IgD-negative memory B cell (primary cell): ENCODE results near the gene FXR1. TPM values are rescaled to one million over a fixed set of nuclear protein-coding genes. Genes with fewer than 3 reads are reported as not detected.
A peak's percentile ranks its signal among the peaks of the same experiment; 100 is the strongest.

Source experiments
- H3K27ac Mint-ChIP-seq, 3 donors: one replicate each; pipeline ENCODE4 v1.8.0; 2020 to 2022; ENCODE audit warnings: mild to moderate bottlenecking in 3 of 3, mixed read lengths in 3 of 3, moderate library complexity in 1 of 3
- H3K27me3 Mint-ChIP-seq: one replicate; pipeline ENCODE4 v1.8.0; 2021; ENCODE audit warnings: mixed read lengths
- H3K36me3 Mint-ChIP-seq: one replicate; pipeline ENCODE4 v1.8.0; 2020; ENCODE audit warnings: mild to moderate bottlenecking, mixed read lengths
- H3K4me1 Mint-ChIP-seq, 3 donors: one replicate each; pipeline ENCODE4 v1.8.0; 2020 to 2022; ENCODE audit warnings: mixed read lengths in 3 of 3, mild to moderate bottlenecking in 1 of 3
- H3K4me3 Mint-ChIP-seq, 4 donors: one replicate each; pipeline ENCODE4 v1.8.0; 2020 to 2022; ENCODE audit warnings: mild to moderate bottlenecking in 4 of 4, mixed read lengths in 4 of 4, moderate library complexity in 3 of 4
- H3K9me3 Mint-ChIP-seq, 3 donors: one replicate each; pipeline ENCODE4 v1.8.0; 2020 to 2021; ENCODE audit warnings: mixed read lengths in 3 of 3, mild to moderate bottlenecking in 1 of 3
- polyA plus RNA-seq: library from polyadenylated mRNA; unstranded; fragments of 300-500 nt; fragmentation: Illumina TruSeq; gene quantifications from one replicate; pipeline ENCODE4 v1.2.3, GENCODE V29; 2021

FXR1 gene
- polyA plus RNA-seq, 1 donor from 2014 or later: 50.1 TPM

DNA sequence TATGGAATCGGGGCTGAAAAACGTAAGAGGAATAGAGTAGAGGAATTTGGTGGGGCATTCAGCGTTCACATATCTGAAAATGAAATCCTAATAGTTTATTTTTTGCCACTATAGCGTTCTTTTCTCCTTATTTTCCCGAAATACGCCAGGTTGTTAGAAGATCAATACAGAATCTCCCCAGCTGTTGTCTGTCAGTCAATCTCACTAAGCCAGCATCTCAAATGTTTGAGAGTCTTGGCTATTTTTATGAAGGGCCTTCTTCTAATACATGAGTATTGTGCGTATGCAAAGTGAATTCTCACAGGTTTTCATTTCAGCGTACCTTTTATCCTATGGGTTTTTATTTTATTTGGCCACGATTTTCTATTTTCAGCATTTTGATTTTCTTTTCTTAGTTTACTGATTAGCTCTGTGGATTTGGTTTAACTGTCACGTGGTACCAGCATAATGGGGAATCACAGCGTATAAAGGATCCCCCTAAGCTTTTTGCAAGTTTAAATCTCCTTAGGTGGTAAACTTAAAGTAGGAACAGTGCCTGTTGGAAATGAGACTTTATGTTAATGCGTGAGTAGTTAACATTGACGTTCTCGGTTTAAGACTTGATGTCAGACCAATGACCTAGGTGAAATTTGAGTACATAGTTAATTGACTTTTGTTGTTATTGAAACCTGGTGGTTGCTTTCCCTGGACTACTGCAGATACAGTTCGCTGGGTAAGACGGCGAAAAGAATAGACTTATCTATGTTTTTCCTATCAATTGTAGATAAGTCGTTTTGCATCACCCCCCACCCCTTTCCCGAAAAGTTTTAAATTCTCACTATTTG is 1.3 kb downstream of the FXR1 start:
- peaks cover 43 to 65% (median 48%) of the 10 kb centered on the region in 3 donors for H3K4me1 Mint-ChIP-seq
- H3K9me3 Mint-ChIP-seq: no peaks in the 10 kb centered on the region
- no peaks in the 10 kb centered on the region for H3K27me3 Mint-ChIP-seq
- H3K4me3 Mint-ChIP-seq: peak overlapping the region; percentile 95 to 98 (median 97)
- peak overlapping the region; percentile 84 to 96 (median 94) for H3K27ac Mint-ChIP-seq
- H3K36me3 Mint-ChIP-seq: no peaks in the 10 kb centered on the region

DNA sequence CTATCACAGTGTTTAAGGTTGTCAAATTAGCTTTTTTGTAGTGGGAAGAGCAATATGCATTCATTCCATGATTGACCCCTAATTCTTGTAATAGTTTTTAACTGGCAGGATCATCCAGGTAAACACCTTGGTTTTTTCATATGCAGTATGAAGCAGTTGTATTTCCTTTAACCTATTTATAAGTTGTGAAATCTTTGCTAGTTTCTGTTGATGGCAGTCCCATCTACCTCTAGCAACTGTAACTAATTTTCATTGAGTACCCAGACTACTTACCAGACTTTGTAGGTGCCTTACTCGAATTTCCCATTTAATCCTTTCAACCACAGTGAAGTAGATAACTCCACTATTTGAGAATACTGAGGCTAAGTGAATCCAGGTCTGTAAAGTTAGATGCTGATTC is 6.1 kb downstream of the FXR1 start:
- H3K36me3 Mint-ChIP-seq: peaks cover 4% of the 10 kb centered on the region
- peak overlapping the region in 2 of 4 donors; percentile 47 to 72 for H3K4me3 Mint-ChIP-seq
- H3K27ac Mint-ChIP-seq: peak overlapping the region in 2 of 3 donors; percentile 35 to 46

DNA sequence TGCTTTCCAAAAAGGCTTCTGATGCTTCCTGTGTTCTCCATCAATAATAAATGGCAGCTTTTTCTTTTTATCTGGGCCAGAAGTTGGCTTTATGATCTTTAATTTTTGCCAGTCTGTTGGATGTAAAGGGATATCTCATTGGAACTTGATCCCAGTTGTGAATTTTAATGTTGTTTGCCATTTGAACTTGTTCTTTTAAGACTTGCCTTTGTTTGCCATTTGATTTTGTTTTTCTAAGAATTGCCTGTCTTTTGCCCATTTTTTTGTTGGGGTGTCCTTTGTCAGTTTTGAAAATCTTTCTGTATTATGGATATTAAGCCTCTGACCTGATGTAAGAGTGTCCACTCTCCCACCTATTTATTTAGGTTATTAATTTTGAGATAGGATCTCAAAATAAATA is 9.8 kb downstream of the FXR1 start:
- peaks cover 4% of the 10 kb centered on the region for H3K36me3 Mint-ChIP-seq
- H3K27me3 Mint-ChIP-seq: no peaks in the 10 kb centered on the region
- H3K4me3 Mint-ChIP-seq: peak overlapping the region in 2 of 4 donors; percentile 32 to 67
- peaks cover 43 to 54% (median 46%) of the 10 kb centered on the region in 3 donors for H3K4me1 Mint-ChIP-seq
- H3K9me3 Mint-ChIP-seq: no peaks in the 10 kb centered on the region
- H3K27ac Mint-ChIP-seq: no peak overlapping the region

More for the DNA sequence above, 6.1 kb downstream of the FXR1 start:
- no peaks in the 10 kb centered on the region for H3K27me3 Mint-ChIP-seq
- H3K4me1 Mint-ChIP-seq: peaks cover 44 to 65% (median 49%) of the 10 kb centered on the region in 3 donors
- no peaks in the 10 kb centered on the region for H3K9me3 Mint-ChIP-seq

DNA sequence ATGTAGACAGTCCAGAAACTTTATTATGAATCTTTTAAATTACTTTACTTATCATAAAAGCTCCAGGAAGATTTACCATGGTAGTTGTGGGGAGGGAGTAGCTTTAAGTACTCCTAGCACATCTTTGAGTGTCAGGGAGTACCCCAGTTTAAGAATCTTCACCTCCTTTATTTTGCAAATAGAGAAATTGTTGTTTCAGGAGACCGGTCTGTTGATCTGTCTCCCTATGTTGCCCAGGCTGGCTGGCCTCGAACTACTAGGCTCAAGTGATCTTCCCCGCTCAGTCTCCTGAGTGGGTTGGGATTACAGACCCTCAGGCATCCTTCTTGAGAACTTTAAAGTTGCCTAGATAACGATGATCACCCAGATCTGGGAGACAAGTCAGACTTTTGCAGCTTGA is 11.1 kb downstream of the FXR1 start:
- Mint-ChIP-seq H3K27ac (no peak overlapping the region), H3K4me1 (peaks cover 36 to 53% (median 42%) of the 10 kb centered on the region in 3 donors), H3K36me3 (peaks cover 4% of the 10 kb centered on the region), H3K4me3 (peak overlapping the region in 1 of 4 donors; percentile 9), H3K9me3 (no peaks in the 10 kb centered on the region), H3K27me3 (no peaks in the 10 kb centered on the region)

DNA sequence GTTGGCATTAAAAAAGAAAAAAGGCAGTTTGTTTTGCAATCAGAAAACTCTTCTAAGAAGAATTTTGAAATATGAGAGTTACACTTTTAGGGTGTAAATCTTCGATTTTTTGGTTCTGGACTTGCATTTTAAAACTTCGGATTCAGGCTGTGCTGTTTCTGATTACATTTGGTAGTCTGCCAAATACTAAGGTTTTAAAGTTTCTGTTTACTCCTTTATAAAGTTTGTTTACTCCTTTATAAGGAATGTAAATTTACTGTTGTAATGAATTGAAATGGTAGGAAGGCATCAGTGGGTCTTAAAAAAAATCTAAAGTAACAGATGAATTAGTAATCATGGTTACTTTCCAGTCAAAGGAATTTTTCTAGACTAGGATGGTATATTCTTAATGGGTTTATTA is 14.1 kb downstream of the FXR1 start:
- Mint-ChIP-seq H3K9me3 (no peaks in the 10 kb centered on the region), H3K36me3 (peaks cover 1% of the 10 kb centered on the region), H3K27me3 (no peaks in the 10 kb centered on the region), H3K27ac (peak overlapping the region in 1 of 3 donors; percentile 39), H3K4me1 (peaks cover 32 to 54% (median 43%) of the 10 kb centered on the region in 3 donors), H3K4me3 (no peak overlapping the region)

DNA sequence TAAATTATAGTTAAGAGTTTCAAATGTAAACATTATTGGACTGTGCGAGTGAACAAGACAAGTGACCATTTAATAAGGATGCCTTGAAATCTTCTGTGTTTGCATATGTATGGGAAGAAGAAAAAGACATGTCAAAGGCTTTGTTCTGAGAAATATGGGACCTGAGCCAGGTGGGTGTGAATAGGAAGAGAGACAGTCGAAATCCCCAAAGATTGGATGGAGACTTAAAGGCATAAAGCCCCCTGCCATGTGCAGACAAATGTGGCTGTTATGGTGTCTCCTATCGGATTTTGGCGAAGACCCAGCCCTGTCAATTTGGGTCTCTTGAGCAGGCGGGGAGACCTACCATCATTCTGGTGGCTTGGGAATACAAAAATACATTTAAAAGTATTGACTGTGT is 16.9 kb downstream of the FXR1 start:
- Mint-ChIP-seq H3K9me3 (no peaks in the 10 kb centered on the region), H3K4me1 (peaks cover 20 to 44% (median 33%) of the 10 kb centered on the region in 3 donors), H3K36me3 (no peaks in the 10 kb centered on the region), H3K27me3 (no peaks in the 10 kb centered on the region), H3K4me3 (no peak overlapping the region), H3K27ac (peak overlapping the region in 1 of 3 donors; percentile 59)

DNA sequence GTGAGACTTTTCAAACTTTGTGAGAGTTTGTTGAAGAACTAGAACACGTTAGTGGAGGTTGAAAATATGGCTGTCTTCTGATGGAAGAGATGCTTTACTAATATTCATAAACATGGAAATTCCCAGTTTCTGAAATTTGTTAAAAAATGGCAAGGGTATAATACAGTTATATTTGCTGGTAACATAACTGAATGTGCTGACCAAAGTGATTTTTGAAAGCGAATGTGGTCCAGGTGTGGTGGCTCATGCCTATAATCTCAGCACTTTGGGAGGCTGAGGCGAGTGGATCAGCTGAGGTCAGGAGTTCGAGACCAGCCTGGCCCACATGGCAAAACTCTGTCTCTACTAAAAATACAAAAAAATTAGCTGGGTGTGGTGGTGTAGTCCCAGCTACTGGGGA is 18.1 kb downstream of the FXR1 start:
- Mint-ChIP-seq H3K36me3 (no peaks in the 10 kb centered on the region), H3K27me3 (no peaks in the 10 kb centered on the region), H3K9me3 (no peaks in the 10 kb centered on the region), H3K27ac (peak overlapping the region in 2 of 3 donors; percentile 73 to 75), H3K4me1 (peaks cover 18 to 38% (median 29%) of the 10 kb centered on the region in 3 donors), H3K4me3 (peak overlapping the region in 1 of 4 donors; percentile 9)

DNA sequence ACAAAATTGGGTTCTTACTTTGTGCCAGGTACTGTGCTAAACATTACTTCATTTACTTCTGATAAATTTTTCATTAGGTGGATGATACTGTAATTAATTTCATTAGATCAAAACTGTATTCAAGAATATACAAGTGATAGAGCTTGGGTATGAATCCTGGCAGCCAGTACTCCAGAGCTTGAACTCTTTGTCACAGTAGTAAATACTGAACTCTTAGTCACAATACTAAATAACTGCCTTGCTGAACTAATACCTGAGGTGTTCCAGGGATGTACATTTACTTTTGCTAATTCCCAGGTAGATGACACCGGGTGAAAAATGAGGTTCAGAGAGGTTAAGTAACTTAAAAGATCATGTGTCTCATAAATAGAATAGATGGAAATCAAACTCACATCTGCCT is 20.3 kb downstream of the FXR1 start:
- Mint-ChIP-seq H3K27ac (no peak overlapping the region), H3K4me1 (peaks cover 10 to 32% (median 19%) of the 10 kb centered on the region in 3 donors), H3K27me3 (no peaks in the 10 kb centered on the region), H3K9me3 (no peaks in the 10 kb centered on the region), H3K36me3 (no peaks in the 10 kb centered on the region), H3K4me3 (no peak overlapping the region)

DNA sequence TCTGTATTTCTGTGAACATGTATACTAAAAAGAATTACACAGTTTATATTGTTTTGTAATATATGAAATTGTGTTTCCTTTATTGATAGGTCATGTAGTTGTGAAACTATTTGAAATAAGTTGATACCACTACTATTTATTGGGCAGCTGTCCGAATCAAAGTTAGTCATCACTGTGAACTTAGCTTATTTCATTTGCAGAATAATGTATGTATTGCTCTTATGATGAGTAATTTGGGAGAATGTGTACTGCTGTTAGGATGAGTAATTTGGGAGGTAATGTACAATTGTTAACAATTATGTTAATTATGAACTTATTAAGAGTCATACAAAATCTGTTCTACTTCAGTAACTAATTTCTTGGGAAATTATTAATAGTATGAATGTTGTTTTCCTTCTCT is 22.2 kb downstream of the FXR1 start:
- H3K27ac Mint-ChIP-seq: no peak overlapping the region
- peaks cover 2% of the 10 kb centered on the region for H3K36me3 Mint-ChIP-seq
- no peaks in the 10 kb centered on the region for H3K9me3 Mint-ChIP-seq
- H3K27me3 Mint-ChIP-seq: no peaks in the 10 kb centered on the region
- H3K4me1 Mint-ChIP-seq: peaks cover 7 to 24% (median 15%) of the 10 kb centered on the region in 3 donors
- no peak overlapping the region for H3K4me3 Mint-ChIP-seq

DNA sequence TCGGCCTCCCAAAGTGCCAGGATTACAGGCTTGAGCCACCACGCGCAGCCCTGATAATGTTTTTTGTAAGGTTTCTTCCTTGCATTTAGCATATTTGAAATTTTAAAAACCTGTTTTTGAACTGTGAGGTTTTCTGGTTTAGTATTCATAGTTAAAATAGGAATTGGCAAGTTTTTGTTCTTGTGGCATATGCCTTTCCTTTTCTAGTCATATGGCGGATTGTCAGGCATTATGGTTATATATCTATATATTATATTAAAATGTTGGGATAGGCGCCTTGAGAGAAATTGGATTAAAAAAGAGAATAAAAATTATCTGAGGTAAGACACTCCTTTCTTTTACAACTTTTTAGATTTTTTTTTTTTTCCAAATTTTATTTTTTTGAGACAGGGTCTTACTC is 28.4 kb downstream of the FXR1 start:
- peaks cover 9% of the 10 kb centered on the region for H3K36me3 Mint-ChIP-seq
- H3K4me1 Mint-ChIP-seq: peaks cover 1 to 9% (median 2%) of the 10 kb centered on the region in 3 donors
- H3K9me3 Mint-ChIP-seq: no peaks in the 10 kb centered on the region
- no peaks in the 10 kb centered on the region for H3K27me3 Mint-ChIP-seq
- no peak overlapping the region for H3K27ac Mint-ChIP-seq
- no peak overlapping the region for H3K4me3 Mint-ChIP-seq

DNA sequence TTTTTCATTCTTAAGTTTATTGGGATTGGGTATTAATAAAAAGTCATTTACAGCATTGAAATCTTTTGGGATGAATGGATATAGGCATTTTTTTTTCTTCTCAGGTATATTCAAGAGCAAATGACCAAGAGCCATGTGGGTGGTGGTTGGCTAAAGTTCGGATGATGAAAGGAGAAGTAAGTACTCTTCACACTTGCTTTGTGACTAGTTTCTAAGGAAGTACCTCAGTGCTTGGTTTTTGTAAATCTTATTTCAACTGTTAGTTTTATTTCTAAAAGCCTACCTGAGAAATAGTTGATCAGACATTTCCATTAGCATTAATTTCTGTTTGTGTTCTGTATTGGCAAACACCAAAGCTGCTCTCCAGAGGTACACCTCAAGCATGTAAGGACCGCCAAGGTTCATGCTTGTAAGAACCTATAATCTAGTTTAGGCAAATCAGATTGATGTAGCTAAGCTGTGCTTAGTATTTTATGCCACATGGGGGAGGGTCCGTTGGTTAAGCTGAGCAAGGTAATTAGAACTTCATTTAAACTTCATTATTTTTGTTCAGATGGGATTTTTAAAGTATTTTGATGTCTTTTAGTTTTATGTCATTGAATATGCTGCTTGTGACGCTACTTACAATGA is 35.4 kb downstream of the FXR1 start:
- Mint-ChIP-seq H3K4me3 (no peak overlapping the region), H3K27ac (no peak overlapping the region), H3K27me3 (no peaks in the 10 kb centered on the region)

DNA sequence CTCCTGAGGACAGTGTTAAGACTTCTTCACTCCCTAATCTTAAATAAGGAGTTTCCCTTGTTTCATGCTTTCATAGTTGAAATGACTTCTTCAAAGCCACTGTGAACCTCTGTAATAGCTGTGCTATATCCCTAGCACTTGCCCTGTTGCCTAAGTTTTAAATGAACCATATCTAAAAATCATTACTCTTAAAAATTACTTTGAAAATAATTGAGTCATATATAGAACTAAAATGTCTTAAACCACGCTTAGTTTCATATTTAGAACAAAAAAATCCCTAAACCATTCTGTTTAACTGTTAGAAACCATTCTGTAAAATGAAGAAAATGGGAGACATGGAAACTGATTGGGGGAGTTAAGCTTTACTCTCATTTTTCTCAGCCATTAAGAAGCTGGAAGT is 47.2 kb downstream of the FXR1 start:
- H3K36me3 Mint-ChIP-seq: peaks cover 10% of the 10 kb centered on the region
- H3K4me1 Mint-ChIP-seq: peaks cover 0 to 9% (median 2%) of the 10 kb centered on the region in 3 donors
- peak overlapping the region in 1 of 3 donors; percentile 23 for H3K27ac Mint-ChIP-seq
- H3K27me3 Mint-ChIP-seq: no peaks in the 10 kb centered on the region
- H3K4me3 Mint-ChIP-seq: no peak overlapping the region
- H3K9me3 Mint-ChIP-seq: peaks cover 0 to 1% (median 0%) of the 10 kb centered on the region in 3 donors

More for the DNA sequence above, 35.4 kb downstream of the FXR1 start:
- H3K9me3 Mint-ChIP-seq: no peaks in the 10 kb centered on the region
- peaks cover 8% of the 10 kb centered on the region for H3K36me3 Mint-ChIP-seq
- H3K4me1 Mint-ChIP-seq: peaks cover 6 to 21% (median 10%) of the 10 kb centered on the region in 3 donors

DNA sequence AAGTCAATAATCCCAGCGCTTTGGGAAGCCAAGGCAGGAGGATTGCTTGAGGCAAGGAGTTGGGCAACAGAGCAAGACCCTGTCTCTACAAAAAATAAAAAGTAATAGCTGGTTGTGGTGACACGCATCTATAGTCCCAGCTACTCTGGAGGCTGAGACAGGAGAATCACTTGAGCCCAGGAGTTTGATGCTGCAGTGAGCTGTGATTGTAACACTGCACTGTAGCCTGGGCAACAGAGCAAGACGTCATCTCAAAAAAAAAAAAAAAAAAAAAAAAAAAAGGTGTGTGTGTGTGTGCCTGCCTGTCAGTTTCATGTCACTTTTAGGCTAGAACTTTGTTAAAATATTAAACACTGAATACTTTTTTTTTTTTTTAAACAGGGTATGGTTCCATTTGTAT is 48.6 kb downstream of the FXR1 start:
- H3K4me3 Mint-ChIP-seq: no peak overlapping the region
- peaks cover 0 to 1% (median 0%) of the 10 kb centered on the region in 3 donors for H3K9me3 Mint-ChIP-seq
- H3K27ac Mint-ChIP-seq: no peak overlapping the region
- peaks cover 10% of the 10 kb centered on the region for H3K36me3 Mint-ChIP-seq
- peaks cover 0 to 9% (median 2%) of the 10 kb centered on the region in 3 donors for H3K4me1 Mint-ChIP-seq
- no peaks in the 10 kb centered on the region for H3K27me3 Mint-ChIP-seq

DNA sequence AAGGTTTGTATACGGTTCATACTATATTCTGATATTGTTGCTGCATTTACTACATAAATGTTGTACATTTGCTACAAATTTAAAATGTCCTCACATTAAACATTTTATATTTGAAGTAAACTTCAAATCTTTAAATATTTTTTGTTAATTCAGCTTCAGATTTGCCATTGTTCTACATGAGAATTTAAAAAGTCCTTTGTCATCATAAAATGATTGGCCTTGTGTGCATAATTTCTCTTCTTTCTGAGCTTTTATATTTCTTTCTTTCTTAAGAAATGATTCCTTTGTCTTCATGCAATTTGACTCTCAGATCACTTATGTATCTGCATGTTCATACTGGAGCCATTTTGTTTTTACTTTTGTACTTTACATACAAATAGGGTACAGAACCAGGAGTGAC is 49.1 kb downstream of the FXR1 start:
- peaks cover 10% of the 10 kb centered on the region for H3K36me3 Mint-ChIP-seq
- peaks cover 0 to 9% (median 2%) of the 10 kb centered on the region in 3 donors for H3K4me1 Mint-ChIP-seq
- H3K27me3 Mint-ChIP-seq: no peaks in the 10 kb centered on the region
- H3K9me3 Mint-ChIP-seq: peaks cover 0 to 1% (median 0%) of the 10 kb centered on the region in 3 donors
- H3K27ac Mint-ChIP-seq: no peak overlapping the region
- H3K4me3 Mint-ChIP-seq: no peak overlapping the region

DNA sequence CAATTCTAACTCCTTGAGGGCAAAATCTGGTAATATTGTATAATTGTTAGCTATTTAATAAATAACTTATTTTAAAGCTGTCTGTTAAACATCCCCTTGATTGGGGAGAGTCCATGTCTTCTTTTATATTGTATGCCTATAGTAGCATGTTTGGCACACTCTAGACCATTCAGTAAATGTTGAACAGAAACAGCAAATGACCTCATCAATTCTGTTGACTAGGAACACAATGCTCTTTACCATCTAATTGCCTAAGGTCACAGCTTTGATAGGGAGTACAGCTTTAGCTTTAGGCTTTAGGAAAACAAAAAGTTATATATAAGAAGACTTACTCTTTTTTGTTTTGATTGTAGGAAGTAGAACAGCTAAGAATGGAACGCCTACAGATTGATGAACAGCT is 50.1 kb downstream of the FXR1 start:
- H3K4me1 Mint-ChIP-seq: peaks cover 0 to 9% (median 2%) of the 10 kb centered on the region in 3 donors
- H3K36me3 Mint-ChIP-seq: peaks cover 9% of the 10 kb centered on the region
- no peak overlapping the region for H3K4me3 Mint-ChIP-seq
- H3K27me3 Mint-ChIP-seq: no peaks in the 10 kb centered on the region
- peaks cover 0 to 1% (median 0%) of the 10 kb centered on the region in 3 donors for H3K9me3 Mint-ChIP-seq
- no peak overlapping the region for H3K27ac Mint-ChIP-seq
